Activated T-helper 1 cell treated with anti-CD3 and anti-CD28 coated beads, Interleukin-12 subunit alpha, Interleukin-12 subunit beta, Interleukin-2, Interleukin-4 antibody, amounts not matched to agents 30 ng/mL and 10 ng/mL and 1 ng/mL, durations not matched to agents 14 hours and 24 hours and 36 hours (primary cell): ENCODE measurements around the gene CDRT4. TPM values are rescaled to one million over a fixed set of nuclear protein-coding genes. Genes with fewer than 3 reads are reported as not detected.

Experiments used
- DNase-seq: peaks from one replicate; pipeline ENCODE4 v3.0.0; 2021; ENCODE audit warnings: low spot score
- H3K27ac Mint-ChIP-seq: one replicate; pipeline ENCODE4 v1.8.0; 2021; ENCODE audit warnings: mild to moderate bottlenecking, mixed read lengths
- H3K27me3 Mint-ChIP-seq: one replicate; pipeline ENCODE4 v1.8.0; 2022; ENCODE audit warnings: mild to moderate bottlenecking, moderate library complexity, mixed read lengths; ENCODE audit not compliant: insufficient read depth
- H3K36me3 Mint-ChIP-seq: one replicate; pipeline ENCODE4 v1.8.0; 2021; ENCODE audit warnings: low read depth, mixed read lengths
- H3K4me1 Mint-ChIP-seq: one replicate; pipeline ENCODE4 v1.8.0; 2021; ENCODE audit warnings: low read depth, mixed read lengths
- H3K4me3 Mint-ChIP-seq: one replicate; pipeline ENCODE4 v1.8.0; 2021; ENCODE audit warnings: mild to moderate bottlenecking, moderate library complexity, mixed read lengths
- H3K9me3 Mint-ChIP-seq: one replicate; pipeline ENCODE4 v1.8.0; 2021; ENCODE audit warnings: mixed read lengths
- intact Hi-C: fragments of 100-400 bp; cut with micrococcal nuclease; formaldehyde crosslinking; loops from one replicate; pipeline ENCODE4 v1.15.1; 2024
- total RNA-seq: library from RNA; stranded (reverse); gene quantifications from 2 replicates; pipeline ENCODE4 v1.2.3, GENCODE V29; 2022

The CDRT4 gene
- total RNA-seq, 1 donor from 2014 or later, result 2.4 TPM

DNA sequence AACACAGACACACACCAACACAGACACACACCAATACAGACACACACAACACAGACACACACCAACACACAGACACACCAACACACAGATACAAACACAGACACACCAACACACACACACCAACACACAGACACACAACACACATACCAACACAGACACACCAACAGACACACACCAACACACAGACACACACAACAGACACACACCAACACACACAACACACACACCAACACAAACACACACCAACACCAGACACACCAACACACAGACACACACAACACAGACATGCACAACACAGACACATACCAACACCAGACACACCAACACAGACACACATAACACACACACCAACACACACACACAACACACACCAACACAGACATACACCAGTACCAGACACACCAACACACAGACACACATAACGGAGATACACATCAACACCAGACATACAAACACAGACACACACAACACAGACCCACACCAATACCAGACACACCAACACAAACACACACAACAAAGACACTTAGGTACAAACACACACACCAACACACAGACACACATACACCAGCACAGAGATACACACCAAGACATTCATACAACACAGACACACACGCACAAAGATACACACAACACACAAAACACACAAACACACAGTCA lies 2.2 kb downstream of the CDRT4 start:
- Mint-ChIP-seq H3K4me3 (no peak overlapping the region), H3K4me1 (no peaks in the 10 kb centered on the region), H3K27me3 (no peaks in the 10 kb centered on the region), H3K36me3 (peaks cover under 1% of the 10 kb centered on the region), H3K27ac (no peak overlapping the region), H3K9me3 (peaks cover 4% of the 10 kb centered on the region)
- intact Hi-C loops, result no loop called here
- DNase-seq, result no peak

- DNase-seq, result no peak
- peaks cover 4% of the 10 kb centered on the region for H3K36me3 Mint-ChIP-seq
- H3K27me3 Mint-ChIP-seq, result no peaks in the 10 kb centered on the region
- H3K4me3 Mint-ChIP-seq, result no peak overlapping the region
- no peaks in the 10 kb centered on the region for H3K4me1 Mint-ChIP-seq
- intact Hi-C loops, result no loop called here
- peaks cover 4% of the 10 kb centered on the region for H3K9me3 Mint-ChIP-seq
- H3K27ac Mint-ChIP-seq, result no peak overlapping the region
Observed at GRCh38 chr17:15464231-15464985, 3.0 kb downstream of the CDRT4 start.

DNA sequence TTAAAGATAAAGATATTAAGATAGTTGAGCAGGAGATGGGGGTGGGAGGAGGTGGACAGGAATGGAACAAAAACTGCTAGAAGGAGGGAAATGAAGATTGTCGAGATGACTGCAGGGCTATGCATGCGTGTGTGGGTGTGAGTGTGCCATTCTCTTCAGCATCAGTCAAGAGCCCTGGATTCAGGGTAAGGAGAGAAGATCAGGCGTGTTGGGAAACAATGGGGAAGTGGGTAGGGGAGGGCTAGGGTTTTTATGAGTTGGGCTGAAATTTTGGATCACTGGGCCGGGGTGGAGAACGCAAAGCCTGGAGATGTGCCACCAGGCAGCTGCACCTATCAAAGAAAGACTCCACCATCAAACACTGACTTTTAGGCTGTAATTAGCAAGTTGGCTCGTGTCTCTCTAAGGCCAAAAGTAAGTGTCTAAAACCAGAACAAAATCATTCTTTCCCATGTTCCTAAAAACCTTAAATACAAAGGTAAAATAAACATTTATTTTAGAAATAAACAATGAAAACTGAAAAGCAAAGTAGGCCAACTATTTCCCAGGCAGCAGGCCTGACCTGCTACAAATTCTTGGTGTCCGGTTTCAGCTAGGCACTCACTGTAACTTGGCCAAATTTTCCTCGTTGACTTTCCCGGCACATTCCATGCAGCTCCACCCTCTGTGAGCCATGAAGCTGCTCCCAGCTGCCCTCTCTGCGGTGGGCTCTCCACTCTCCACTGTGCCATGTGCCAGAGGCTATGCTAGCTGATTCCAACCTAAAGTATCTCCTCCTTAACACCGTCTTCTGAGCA lies 4.2 kb downstream of the CDRT4 start:
- Mint-ChIP-seq H3K4me3 (no peak overlapping the region), H3K4me1 (no peaks in the 10 kb centered on the region), H3K27ac (no peak overlapping the region), H3K9me3 (peaks cover 4% of the 10 kb centered on the region), H3K27me3 (no peaks in the 10 kb centered on the region), H3K36me3 (peaks cover 4% of the 10 kb centered on the region)
- no peak for DNase-seq
- intact Hi-C loops, result no loop called here

DNA sequence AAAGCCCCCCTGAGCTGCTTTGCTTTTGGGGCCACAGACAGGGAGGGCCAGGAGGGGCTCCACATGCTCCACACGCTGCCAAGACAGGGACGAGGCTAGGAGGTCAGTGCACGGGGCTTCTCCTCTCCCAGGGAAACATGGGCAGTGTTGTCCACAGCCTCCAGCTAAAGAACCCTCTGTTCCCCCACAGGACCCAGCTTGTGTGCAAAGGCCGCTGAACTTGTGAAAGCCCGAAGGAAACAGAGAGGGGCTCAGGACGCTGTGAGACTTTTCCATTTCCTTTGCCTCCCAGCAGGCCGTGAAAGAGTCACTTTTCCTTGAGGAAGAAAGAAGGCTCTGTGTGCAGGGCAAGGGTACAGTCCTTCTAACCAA lies 9.7 kb downstream of the CDRT4 start:
- intact Hi-C loops, result no loop called here
- Mint-ChIP-seq H3K27ac (no peak overlapping the region), H3K9me3 (peaks cover 13% of the 10 kb centered on the region), H3K4me3 (no peak overlapping the region), H3K4me1 (no peaks in the 10 kb centered on the region), H3K36me3 (peaks cover 8% of the 10 kb centered on the region), H3K27me3 (no peaks in the 10 kb centered on the region)
- DNase-seq, result no peak

DNA sequence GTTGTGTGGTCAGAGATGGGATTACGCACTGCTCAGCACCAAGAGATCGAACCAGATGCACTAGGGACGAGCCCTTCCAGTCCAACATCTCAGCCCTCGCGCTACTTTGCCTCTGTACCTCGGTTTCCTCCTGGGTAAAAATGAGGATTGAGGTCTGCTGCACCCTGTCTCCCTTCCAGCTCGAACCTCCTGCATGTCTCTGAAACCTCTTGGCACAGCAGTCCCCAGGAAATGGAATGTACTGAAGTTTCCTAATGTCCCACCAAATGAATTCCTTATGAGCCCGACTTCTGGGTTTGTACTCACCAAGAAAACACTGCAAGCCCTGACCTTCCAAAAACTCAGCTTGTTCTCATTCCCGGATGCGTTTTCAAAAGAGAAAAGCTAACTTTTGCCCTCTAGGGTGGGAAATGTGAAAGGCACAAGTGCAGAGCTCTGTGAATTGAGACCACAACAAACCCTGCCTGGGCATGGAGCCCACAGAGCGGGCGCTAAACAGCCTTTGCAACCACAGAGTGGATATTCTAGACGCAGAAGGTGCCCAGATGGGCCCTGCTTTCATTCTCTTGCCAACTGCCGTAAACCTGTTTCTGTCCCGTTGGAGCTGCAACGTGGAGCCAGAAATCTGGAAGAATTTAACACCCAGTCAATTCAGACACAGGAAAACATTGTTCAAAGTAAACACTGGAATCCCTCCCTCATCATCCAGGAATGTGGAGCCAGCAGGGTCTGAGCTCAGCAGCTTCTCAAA lies 10.3 kb downstream of the CDRT4 start:
- Mint-ChIP-seq H3K4me1 (no peaks in the 10 kb centered on the region), H3K27me3 (no peaks in the 10 kb centered on the region), H3K27ac (no peak overlapping the region), H3K36me3 (peaks cover 8% of the 10 kb centered on the region), H3K4me3 (no peak overlapping the region), H3K9me3 (peaks cover 9% of the 10 kb centered on the region)
- intact Hi-C loops, result no loop called here
- no peak for DNase-seq

- DNase-seq, result no peak
- Mint-ChIP-seq H3K4me1 (no peaks in the 10 kb centered on the region), H3K27me3 (no peaks in the 10 kb centered on the region), H3K36me3 (peaks cover 8% of the 10 kb centered on the region), H3K27ac (no peak overlapping the region), H3K9me3 (peaks cover 9% of the 10 kb centered on the region), H3K4me3 (no peak overlapping the region)
- intact Hi-C loops, result no loop called here
Observed at GRCh38 chr17:15456496-15456895, 10.9 kb downstream of the CDRT4 start.

DNA sequence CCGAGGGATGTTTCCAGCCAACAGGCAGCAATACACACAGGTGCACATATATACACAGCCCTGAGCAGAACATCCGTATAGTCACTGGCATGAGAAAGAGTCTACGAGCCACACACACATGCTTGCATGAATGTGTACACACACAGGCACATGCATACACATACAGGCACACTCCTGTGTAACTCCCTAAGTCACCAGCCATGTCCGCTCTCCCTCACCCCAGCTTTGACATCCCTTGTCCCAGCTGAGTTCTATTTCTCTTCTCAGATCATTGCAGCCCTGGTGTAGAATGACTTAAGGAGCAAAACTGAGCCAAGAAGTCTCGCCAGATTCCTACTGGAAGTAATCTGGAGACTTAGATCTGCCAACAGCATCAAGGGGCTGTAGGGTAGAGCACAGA lies 13.1 kb downstream of the CDRT4 start:
- H3K36me3 Mint-ChIP-seq, result peaks cover 4% of the 10 kb centered on the region
- intact Hi-C loops, result no loop called here

DNA sequence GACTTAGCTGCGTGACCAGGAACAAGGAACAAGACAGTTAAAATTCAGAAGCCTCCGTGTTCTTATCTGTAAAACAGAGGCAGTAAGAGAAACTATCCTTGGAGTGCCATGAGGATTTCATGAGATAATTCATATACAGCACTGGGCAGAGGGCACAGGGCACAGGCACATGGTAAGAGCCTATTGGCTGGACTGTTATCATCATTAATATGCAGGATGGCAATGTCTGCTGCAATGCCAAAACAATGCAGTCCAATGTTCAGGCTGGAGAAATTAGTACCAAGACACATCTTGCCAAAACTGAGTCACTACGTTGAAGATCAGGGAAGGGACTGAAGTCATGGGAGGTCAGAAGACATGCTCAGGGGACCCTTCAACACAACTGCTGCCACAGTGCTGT lies 13.6 kb downstream of the CDRT4 start:
- intact Hi-C loops, result no loop called here
- Mint-ChIP-seq H3K9me3 (peaks cover 9% of the 10 kb centered on the region), H3K4me3 (no peak overlapping the region), H3K4me1 (no peaks in the 10 kb centered on the region), H3K36me3 (peaks cover 4% of the 10 kb centered on the region), H3K27me3 (no peaks in the 10 kb centered on the region), H3K27ac (no peak overlapping the region)
- no peak for DNase-seq

More for the DNA sequence above, 13.1 kb downstream of the CDRT4 start:
- H3K27me3 Mint-ChIP-seq, result no peaks in the 10 kb centered on the region
- H3K27ac Mint-ChIP-seq, result no peak overlapping the region
- H3K4me1 Mint-ChIP-seq, result no peaks in the 10 kb centered on the region
- peaks cover 9% of the 10 kb centered on the region for H3K9me3 Mint-ChIP-seq
- DNase-seq, result no peak
- H3K4me3 Mint-ChIP-seq, result no peak overlapping the region

GRCh38 chr17:15453246-15453645 lies 14.2 kb downstream of the CDRT4 start:
- H3K9me3 Mint-ChIP-seq, result peaks cover 9% of the 10 kb centered on the region

DNA sequence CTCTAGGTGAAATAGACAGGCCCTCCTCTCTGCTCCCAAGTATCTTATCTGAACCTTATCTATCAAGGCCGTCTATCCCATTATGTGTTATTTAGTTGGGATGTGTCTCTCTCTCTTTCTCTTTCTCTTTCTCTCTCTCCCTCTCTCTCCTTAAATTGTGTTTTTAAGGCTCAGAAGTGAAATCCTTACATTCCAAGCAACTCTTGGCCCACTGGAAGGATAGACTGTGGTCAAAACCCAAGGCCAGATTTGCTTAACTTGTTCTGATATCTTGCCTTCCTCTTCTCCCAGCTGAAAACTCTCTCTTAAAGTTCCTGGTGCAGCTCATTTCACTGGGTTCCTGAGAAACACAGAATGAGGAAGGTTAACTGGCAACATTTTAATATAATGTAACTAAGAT lies 14.7 kb downstream of the CDRT4 start:
- no peaks in the 10 kb centered on the region for H3K27me3 Mint-ChIP-seq
- no peak for DNase-seq
- intact Hi-C loops, result no loop called here
- no peak overlapping the region for H3K4me3 Mint-ChIP-seq
- H3K27ac Mint-ChIP-seq, result no peak overlapping the region
- no peaks in the 10 kb centered on the region for H3K4me1 Mint-ChIP-seq
- H3K36me3 Mint-ChIP-seq, result peaks cover 4% of the 10 kb centered on the region
- peaks cover 9% of the 10 kb centered on the region for H3K9me3 Mint-ChIP-seq

More at GRCh38 chr17:15453246-15453645, 14.2 kb downstream of the CDRT4 start:
- peaks cover 4% of the 10 kb centered on the region for H3K36me3 Mint-ChIP-seq
- H3K27ac Mint-ChIP-seq, result no peak overlapping the region
- DNase-seq, result no peak
- no peaks in the 10 kb centered on the region for H3K4me1 Mint-ChIP-seq
- intact Hi-C loops, result no loop called here
- H3K27me3 Mint-ChIP-seq, result no peaks in the 10 kb centered on the region
- H3K4me3 Mint-ChIP-seq, result no peak overlapping the region

DNA sequence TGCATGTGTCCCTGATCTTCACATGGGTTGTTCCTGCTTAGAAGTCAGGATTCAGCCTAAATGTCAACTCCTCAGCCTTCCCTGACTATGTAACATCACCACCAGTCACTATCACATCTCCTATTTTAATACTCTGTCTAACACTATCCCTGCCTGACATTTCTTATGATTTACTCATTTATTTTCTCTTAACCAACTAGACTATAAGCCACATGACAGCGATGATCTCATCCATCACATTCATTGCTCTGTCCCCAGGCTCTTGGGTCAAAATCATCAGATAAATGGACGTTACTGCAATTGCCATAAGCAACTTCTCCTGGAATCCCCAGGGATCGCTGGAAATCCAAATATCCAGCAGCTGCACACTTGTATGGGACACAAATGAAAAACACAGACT lies 15.7 kb downstream of the CDRT4 start:
- no peaks in the 10 kb centered on the region for H3K4me1 Mint-ChIP-seq
- intact Hi-C loops, result no loop called here
- no peak overlapping the region for H3K4me3 Mint-ChIP-seq
- no peak overlapping the region for H3K27ac Mint-ChIP-seq
- H3K9me3 Mint-ChIP-seq, result peaks cover 9% of the 10 kb centered on the region
- peaks cover 4% of the 10 kb centered on the region for H3K36me3 Mint-ChIP-seq
- no peaks in the 10 kb centered on the region for H3K27me3 Mint-ChIP-seq
- DNase-seq, result no peak

DNA sequence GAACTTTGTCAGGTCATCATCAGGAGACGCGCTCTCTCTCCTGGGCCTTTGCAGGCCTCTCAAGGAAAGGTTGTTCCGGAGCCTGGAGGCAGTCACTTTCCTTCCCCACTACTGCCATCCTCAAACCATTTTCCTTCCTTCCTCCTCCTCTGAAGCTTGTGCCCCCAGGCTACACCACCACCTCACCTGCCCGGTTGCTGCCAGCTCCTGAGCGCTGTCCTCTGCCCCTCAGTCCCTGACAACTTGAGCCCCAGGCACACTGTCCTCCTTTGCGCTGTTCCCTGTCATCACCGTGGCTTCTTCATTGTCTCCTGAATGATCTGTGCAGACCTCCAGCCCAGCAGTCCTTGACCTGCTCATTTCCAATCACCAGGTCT lies 18.9 kb downstream of the CDRT4 start:
- intact Hi-C loops, result no loop called here
- no peaks in the 10 kb centered on the region for H3K9me3 Mint-ChIP-seq
- no peaks in the 10 kb centered on the region for H3K36me3 Mint-ChIP-seq
- H3K4me1 Mint-ChIP-seq, result peaks cover 9% of the 10 kb centered on the region
- H3K27ac Mint-ChIP-seq, result no peak overlapping the region
- H3K4me3 Mint-ChIP-seq, result no peak overlapping the region
- no peak for DNase-seq
- H3K27me3 Mint-ChIP-seq, result no peaks in the 10 kb centered on the region
